Measurements from ENCODE around the gene STEAP4. TPM values are rescaled to one million over a fixed set of nuclear protein-coding genes. Genes with fewer than 3 reads are reported as not detected.

The STEAP4 gene
- total RNA-seq, 1 donor from 2014 or later, result 0.09 TPM

- no peaks in the 10 kb centered on the region for H3K36me3 Mint-ChIP-seq (ENCODE audit: low read depth)
- ChIA-PET POLR2A (no interaction called here), CTCF (no interaction called here)
- DNase-seq (no peak), ATAC-seq (ENCODE audit: low read depth) (no peak)
- H3K27ac Mint-ChIP-seq, result no peak overlapping the region
- H3K27me3 Mint-ChIP-seq, result no peaks in the 10 kb centered on the region
- H3K4me1 Mint-ChIP-seq, result no peaks in the 10 kb centered on the region
- H3K9me3 Mint-ChIP-seq, result no peaks in the 10 kb centered on the region
- intact Hi-C loops (cut with micrococcal nuclease), result no loop called here
- TF ChIP-seq CTCF (IDR thresholded peaks at IDR 0.05), result no peak
- no peak overlapping the region for H3K4me3 Mint-ChIP-seq
Measured at GRCh38 chr7:88322151-88322550, 15.5 kb upstream of the STEAP4 start.

- ATAC-seq (ENCODE audit: low read depth) (no peak), DNase-seq (no peak)
- Mint-ChIP-seq H3K4me3 (no peak overlapping the region), H3K9me3 (no peaks in the 10 kb centered on the region), H3K36me3 (ENCODE audit: low read depth) (no peaks in the 10 kb centered on the region), H3K27ac (no peak overlapping the region), H3K4me1 (no peaks in the 10 kb centered on the region), H3K27me3 (no peaks in the 10 kb centered on the region)
- TF ChIP-seq CTCF (IDR thresholded peaks at IDR 0.05), result no peak
- ChIA-PET CTCF (no interaction called here), POLR2A (no interaction called here)
- intact Hi-C loops (cut with micrococcal nuclease), result no loop called here
Measured at GRCh38 chr7:88321694-88322093, 15.0 kb upstream of the STEAP4 start.

- ChIA-PET POLR2A (no interaction called here), CTCF (no interaction called here)
- no peaks in the 10 kb centered on the region for H3K36me3 Mint-ChIP-seq (ENCODE audit: low read depth)
- no peaks in the 10 kb centered on the region for H3K4me1 Mint-ChIP-seq
- intact Hi-C loops (cut with micrococcal nuclease), result no loop called here
- no peak overlapping the region for H3K4me3 Mint-ChIP-seq
- no peaks in the 10 kb centered on the region for H3K27me3 Mint-ChIP-seq
- no peaks in the 10 kb centered on the region for H3K9me3 Mint-ChIP-seq
- no peak for DNase-seq
- no peak for ATAC-seq (ENCODE audit: low read depth)
- TF ChIP-seq CTCF (IDR thresholded peaks at IDR 0.05), result no peak
- no peak overlapping the region for H3K27ac Mint-ChIP-seq
Measured at GRCh38 chr7:88318196-88318595, 11.5 kb upstream of the STEAP4 start.

- intact Hi-C loops (cut with micrococcal nuclease), result no loop called here
- CTCF ChIA-PET, result no interaction called here
- no peak for ATAC-seq (ENCODE audit: low read depth)
- Mint-ChIP-seq H3K27ac (no peak overlapping the region), H3K4me1 (no peaks in the 10 kb centered on the region), H3K27me3 (no peaks in the 10 kb centered on the region), H3K9me3 (no peaks in the 10 kb centered on the region), H3K36me3 (ENCODE audit: low read depth) (no peaks in the 10 kb centered on the region), H3K4me3 (no peak overlapping the region)
- POLR2A ChIA-PET, result no interaction called here
- no peak for DNase-seq
- TF ChIP-seq CTCF (IDR thresholded peaks at IDR 0.05), result no peak
Measured at GRCh38 chr7:88317422-88317821, 10.7 kb upstream of the STEAP4 start.

- Mint-ChIP-seq H3K9me3 (no peaks in the 10 kb centered on the region), H3K27ac (no peak overlapping the region), H3K36me3 (ENCODE audit: low read depth) (no peaks in the 10 kb centered on the region), H3K27me3 (peaks cover 2% of the 10 kb centered on the region), H3K4me1 (no peaks in the 10 kb centered on the region), H3K4me3 (no peak overlapping the region)
- DNase-seq (no peak), ATAC-seq (ENCODE audit: low read depth) (no peak)
- TF ChIP-seq CTCF (IDR thresholded peaks at IDR 0.05), result no peak
- POLR2A ChIA-PET, result no interaction called here
- intact Hi-C loops (cut with micrococcal nuclease), result no loop called here
- CTCF ChIA-PET, result no interaction called here
Measured at GRCh38 chr7:88316456-88316855, 9.8 kb upstream of the STEAP4 start.

Data from activated B cell treated with CpG ODN at 0.5 μM for 24 hours (primary cell).